GM12878 (cell line): ENCODE data around the gene RAPGEF4. TPM values are rescaled to one million over a fixed set of nuclear protein-coding genes. Genes with fewer than 3 reads are reported as not detected.

ENCODE experiments used
- CBX5 ChIP-seq: sonication (generic); IDR thresholded peaks from 2 replicates; pipeline ENCODE4 v1.6.1; 2016; ENCODE audit warnings: low read depth, moderate library complexity, mild to moderate bottlenecking, inconsistent platforms
- EED ChIP-seq: sonication (generic); IDR thresholded peaks from 2 replicates; pipeline ENCODE4 v1.6.1; 2016; ENCODE audit warnings: antibody characterized with exemption, low read depth
- ESRRA ChIP-seq: IDR thresholded peaks from 2 replicates; pipeline ENCODE4 v1.6.1; 2012; ENCODE audit warnings: mild to moderate bottlenecking, low read length, improper control_type of control experiment
- HDAC2 ChIP-seq: fragments of 200-600 bp; sonication (generic); IDR thresholded peaks from 2 replicates; pipeline ENCODE4 v1.6.1; 2017
- IKZF1 ChIP-seq: fragments of 450-650 bp; conservative IDR thresholded peaks from 2 replicates; pipeline ENCODE4 v1.6.1; 2017; ENCODE audit warnings: antibody characterized with exemption, mild to moderate bottlenecking
- JUNB ChIP-seq: IDR thresholded peaks from 2 replicates; pipeline ENCODE4 v1.6.1; 2016; ENCODE audit warnings: antibody characterized with exemption, mild to moderate bottlenecking
- JUND ChIP-seq: IDR thresholded peaks from 2 replicates; pipeline ENCODE4 v1.6.1; 2012; ENCODE audit warnings: low read depth, mild to moderate bottlenecking, low read length, improper control_type of control experiment, moderate library complexity
- LARP7 ChIP-seq: fragments of 450-650 bp; IDR thresholded peaks from 2 replicates; pipeline ENCODE4 v1.6.1; 2017; ENCODE audit warnings: mild to moderate bottlenecking
- NFIC ChIP-seq: IDR thresholded peaks from 2 replicates; pipeline ENCODE4 v1.6.1; 2012; ENCODE audit warnings: low read depth, mild to moderate bottlenecking, inconsistent platforms, low read length, moderate library complexity
- NFYB ChIP-seq: IDR thresholded peaks from 2 replicates; pipeline ENCODE4 v1.6.1; 2011; ENCODE audit warnings: low read depth, mild to moderate bottlenecking, low read length, improper control_type of control experiment, moderate library complexity; ENCODE audit not compliant: insufficient read depth
- POU2F2 ChIP-seq: IDR thresholded peaks from 3 replicates; pipeline ENCODE4 v1.6.1; 2011; ENCODE audit warnings: low read depth, mild to moderate bottlenecking, low read length, borderline replicate concordance
- RCOR1 ChIP-seq: conservative IDR thresholded peaks from 2 replicates; pipeline ENCODE4 v1.6.1; 2012; ENCODE audit warnings: low read depth, low read length, improper control_type of control experiment
- SUZ12 ChIP-seq: fragments of 200-600 bp; sonication (generic); IDR thresholded peaks from one replicate; pipeline ENCODE4 v1.6.1; 2018; ENCODE audit warnings: antibody characterized with exemption, mild to moderate bottlenecking; ENCODE audit not compliant: unreplicated experiment
- TBL1XR1 ChIP-seq: IDR thresholded peaks from 2 replicates; pipeline ENCODE4 v1.6.1; 2012; ENCODE audit warnings: low read depth, low read length, improper control_type of control experiment
- ZNF207 ChIP-seq: fragments of 450-650 bp; IDR thresholded peaks from 2 replicates; pipeline ENCODE4 v1.6.1; 2014; ENCODE audit warnings: antibody characterized with exemption, mild to moderate bottlenecking, borderline replicate concordance
- polyA plus RNA-seq, 11 experiments: library from polyadenylated mRNA; depleted of rRNA in 4 of 11; unstranded in 6 of 11; stranded (reverse) in 5 of 11; fragments of >200 nt; fragmentation: Nextera tagmentation in 4 of 11; fragmentation: Illumina TruSeq in 1 of 11; extraction: Ambion mirVana in 4 of 11; extraction: Trizol in 1 of 11; gene quantifications; 1 replicate in 1 of 11; 2 replicates in 10 of 11; pipeline versions ENCODE4 v1.2.1 to v1.2.3, GENCODE V29; 2011 to 2016; ENCODE audit warnings: inconsistent platforms in 2 of 11, missing spikeins in 2 of 11, low read depth in 1 of 11
- total RNA-seq, 4 experiments: library from RNA; depleted of rRNA in 3 of 4; stranded (reverse); fragments of >200 nt in 3 of 4; fragmentation: Illumina TruSeq in 1 of 4; extraction: Trizol in 1 of 4; gene quantifications; 2 replicates each; pipeline versions ENCODE4 v1.2.1 to v1.2.3, GENCODE V29; 2013 to 2021
- TF ChIP-seq, protein P1 (sequence below): fragments of 450-650 bp; IDR thresholded peaks from 2 replicates; pipeline ENCODE4 v1.6.1; 2016; ENCODE audit warnings: mild to moderate bottlenecking
- TF ChIP-seq, protein P2 (sequence below): IDR thresholded peaks from 2 replicates; pipeline ENCODE4 v1.6.1; 2011; ENCODE audit warnings: borderline replicate concordance, low read depth, mild to moderate bottlenecking, moderate library complexity, low read length; ENCODE audit not compliant: insufficient read depth, poor library complexity, severe bottlenecking
- TF ChIP-seq, protein P3 (sequence below): fragments of 450-650 bp; conservative IDR thresholded peaks from 2 replicates; pipeline ENCODE4 v1.6.1; 2017; ENCODE audit warnings: mild to moderate bottlenecking, moderate library complexity
- TF ChIP-seq, protein P4 (sequence below): fragments of 450-650 bp; IDR thresholded peaks from 2 replicates; pipeline ENCODE4 v1.6.1; 2014; ENCODE audit warnings: mild to moderate bottlenecking
- TF ChIP-seq, protein P5 (sequence below): fragments of 450-650 bp; IDR thresholded peaks from 2 replicates; pipeline ENCODE4 v1.6.1; 2017; ENCODE audit warnings: mild to moderate bottlenecking, moderate library complexity

Gene RAPGEF4
- total and polyA plus RNA-seq, 10 of the 15 experiments (the other 5 are each of a cell fraction or from before 2014, with no cell fraction given) = 0.18 TPM; not detected in 8

DNA sequence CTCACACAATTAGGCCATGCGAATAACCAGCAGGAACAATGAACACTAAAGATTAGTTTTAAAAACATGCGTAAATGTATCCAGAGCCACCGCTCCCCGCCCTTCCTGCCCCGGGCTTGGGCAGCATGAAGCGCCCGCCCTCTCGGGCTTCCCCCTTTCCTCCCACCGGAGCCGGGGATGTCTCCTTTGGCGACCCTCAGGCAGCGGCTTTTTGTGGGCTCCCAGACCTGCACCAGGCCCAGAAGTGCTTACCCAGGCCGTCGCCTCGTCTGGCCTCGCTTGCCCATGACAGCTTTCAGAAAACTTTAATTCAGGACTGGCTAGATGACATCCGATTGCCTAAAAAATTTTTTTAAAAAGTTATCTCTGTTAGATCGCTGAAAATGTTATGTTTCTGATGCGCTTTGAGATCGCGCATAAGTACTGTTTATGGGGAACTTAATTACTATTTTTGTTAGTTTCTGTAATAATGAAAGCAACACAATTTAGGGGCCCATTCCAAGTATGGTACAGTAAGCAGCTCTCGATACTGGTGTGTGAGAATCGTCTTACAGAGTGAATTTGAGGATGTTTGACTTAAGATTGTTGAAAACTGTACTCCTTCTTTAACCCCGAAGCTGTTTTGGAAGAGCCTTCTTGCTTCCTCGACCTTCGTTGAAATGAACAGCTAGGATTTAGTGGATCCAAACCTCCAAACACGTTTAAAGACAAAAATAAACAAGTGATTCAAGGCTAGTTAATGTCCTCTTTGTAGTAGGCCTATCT is 341.1 kb downstream of the RAPGEF4 start (continued):
- TF ChIP-seq CBX5 = no peak
- no peak for TF ChIP-seq RCOR1
- TF ChIP-seq, protein P1, sequence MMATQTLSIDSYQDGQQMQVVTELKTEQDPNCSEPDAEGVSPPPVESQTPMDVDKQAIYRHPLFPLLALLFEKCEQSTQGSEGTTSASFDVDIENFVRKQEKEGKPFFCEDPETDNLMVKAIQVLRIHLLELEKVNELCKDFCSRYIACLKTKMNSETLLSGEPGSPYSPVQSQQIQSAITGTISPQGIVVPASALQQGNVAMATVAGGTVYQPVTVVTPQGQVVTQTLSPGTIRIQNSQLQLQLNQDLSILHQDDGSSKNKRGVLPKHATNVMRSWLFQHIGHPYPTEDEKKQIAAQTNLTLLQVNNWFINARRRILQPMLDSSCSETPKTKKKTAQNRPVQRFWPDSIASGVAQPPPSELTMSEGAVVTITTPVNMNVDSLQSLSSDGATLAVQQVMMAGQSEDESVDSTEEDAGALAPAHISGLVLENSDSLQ = no peak
- no peak for TF ChIP-seq ESRRA
- no peak for TF ChIP-seq NFYB
- TF ChIP-seq SUZ12 = no peak
- TF ChIP-seq ZNF207 = no peak
- TF ChIP-seq LARP7 = no peak
- TF ChIP-seq, protein P2, sequence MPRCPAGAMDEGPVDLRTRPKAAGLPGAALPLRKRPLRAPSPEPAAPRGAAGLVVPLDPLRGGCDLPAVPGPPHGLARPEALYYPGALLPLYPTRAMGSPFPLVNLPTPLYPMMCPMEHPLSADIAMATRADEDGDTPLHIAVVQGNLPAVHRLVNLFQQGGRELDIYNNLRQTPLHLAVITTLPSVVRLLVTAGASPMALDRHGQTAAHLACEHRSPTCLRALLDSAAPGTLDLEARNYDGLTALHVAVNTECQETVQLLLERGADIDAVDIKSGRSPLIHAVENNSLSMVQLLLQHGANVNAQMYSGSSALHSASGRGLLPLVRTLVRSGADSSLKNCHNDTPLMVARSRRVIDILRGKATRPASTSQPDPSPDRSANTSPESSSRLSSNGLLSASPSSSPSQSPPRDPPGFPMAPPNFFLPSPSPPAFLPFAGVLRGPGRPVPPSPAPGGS = no peak
- TF ChIP-seq JUND = no peak
- TF ChIP-seq, protein P3, sequence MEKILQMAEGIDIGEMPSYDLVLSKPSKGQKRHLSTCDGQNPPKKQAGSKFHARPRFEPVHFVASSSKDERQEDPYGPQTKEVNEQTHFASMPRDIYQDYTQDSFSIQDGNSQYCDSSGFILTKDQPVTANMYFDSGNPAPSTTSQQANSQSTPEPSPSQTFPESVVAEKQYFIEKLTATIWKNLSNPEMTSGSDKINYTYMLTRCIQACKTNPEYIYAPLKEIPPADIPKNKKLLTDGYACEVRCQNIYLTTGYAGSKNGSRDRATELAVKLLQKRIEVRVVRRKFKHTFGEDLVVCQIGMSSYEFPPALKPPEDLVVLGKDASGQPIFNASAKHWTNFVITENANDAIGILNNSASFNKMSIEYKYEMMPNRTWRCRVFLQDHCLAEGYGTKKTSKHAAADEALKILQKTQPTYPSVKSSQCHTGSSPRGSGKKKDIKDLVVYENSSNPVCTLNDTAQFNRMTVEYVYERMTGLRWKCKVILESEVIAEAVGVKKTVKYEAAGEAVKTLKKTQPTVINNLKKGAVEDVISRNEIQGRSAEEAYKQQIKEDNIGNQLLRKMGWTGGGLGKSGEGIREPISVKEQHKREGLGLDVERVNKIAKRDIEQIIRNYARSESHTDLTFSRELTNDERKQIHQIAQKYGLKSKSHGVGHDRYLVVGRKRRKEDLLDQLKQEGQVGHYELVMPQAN = no peak
- peak; percentile 22; the same call in 1 of the 2 replicates for TF ChIP-seq JUNB
- TF ChIP-seq, protein P4, sequence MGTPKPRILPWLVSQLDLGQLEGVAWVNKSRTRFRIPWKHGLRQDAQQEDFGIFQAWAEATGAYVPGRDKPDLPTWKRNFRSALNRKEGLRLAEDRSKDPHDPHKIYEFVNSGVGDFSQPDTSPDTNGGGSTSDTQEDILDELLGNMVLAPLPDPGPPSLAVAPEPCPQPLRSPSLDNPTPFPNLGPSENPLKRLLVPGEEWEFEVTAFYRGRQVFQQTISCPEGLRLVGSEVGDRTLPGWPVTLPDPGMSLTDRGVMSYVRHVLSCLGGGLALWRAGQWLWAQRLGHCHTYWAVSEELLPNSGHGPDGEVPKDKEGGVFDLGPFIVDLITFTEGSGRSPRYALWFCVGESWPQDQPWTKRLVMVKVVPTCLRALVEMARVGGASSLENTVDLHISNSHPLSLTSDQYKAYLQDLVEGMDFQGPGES = no peak
- no peak for TF ChIP-seq TBL1XR1
- TF ChIP-seq HDAC2 = no peak
- TF ChIP-seq NFIC = peak; percentile 35; the same call in 1 of the 2 replicates
- TF ChIP-seq EED = 0 out of 2 replicates have a peak, but pooled peaks have one; percentile 24
- TF ChIP-seq POU2F2 = 0 out of 3 replicates have a peak, but pooled peaks have one; percentile 14
- TF ChIP-seq IKZF1 = no peak
- TF ChIP-seq, protein P5, sequence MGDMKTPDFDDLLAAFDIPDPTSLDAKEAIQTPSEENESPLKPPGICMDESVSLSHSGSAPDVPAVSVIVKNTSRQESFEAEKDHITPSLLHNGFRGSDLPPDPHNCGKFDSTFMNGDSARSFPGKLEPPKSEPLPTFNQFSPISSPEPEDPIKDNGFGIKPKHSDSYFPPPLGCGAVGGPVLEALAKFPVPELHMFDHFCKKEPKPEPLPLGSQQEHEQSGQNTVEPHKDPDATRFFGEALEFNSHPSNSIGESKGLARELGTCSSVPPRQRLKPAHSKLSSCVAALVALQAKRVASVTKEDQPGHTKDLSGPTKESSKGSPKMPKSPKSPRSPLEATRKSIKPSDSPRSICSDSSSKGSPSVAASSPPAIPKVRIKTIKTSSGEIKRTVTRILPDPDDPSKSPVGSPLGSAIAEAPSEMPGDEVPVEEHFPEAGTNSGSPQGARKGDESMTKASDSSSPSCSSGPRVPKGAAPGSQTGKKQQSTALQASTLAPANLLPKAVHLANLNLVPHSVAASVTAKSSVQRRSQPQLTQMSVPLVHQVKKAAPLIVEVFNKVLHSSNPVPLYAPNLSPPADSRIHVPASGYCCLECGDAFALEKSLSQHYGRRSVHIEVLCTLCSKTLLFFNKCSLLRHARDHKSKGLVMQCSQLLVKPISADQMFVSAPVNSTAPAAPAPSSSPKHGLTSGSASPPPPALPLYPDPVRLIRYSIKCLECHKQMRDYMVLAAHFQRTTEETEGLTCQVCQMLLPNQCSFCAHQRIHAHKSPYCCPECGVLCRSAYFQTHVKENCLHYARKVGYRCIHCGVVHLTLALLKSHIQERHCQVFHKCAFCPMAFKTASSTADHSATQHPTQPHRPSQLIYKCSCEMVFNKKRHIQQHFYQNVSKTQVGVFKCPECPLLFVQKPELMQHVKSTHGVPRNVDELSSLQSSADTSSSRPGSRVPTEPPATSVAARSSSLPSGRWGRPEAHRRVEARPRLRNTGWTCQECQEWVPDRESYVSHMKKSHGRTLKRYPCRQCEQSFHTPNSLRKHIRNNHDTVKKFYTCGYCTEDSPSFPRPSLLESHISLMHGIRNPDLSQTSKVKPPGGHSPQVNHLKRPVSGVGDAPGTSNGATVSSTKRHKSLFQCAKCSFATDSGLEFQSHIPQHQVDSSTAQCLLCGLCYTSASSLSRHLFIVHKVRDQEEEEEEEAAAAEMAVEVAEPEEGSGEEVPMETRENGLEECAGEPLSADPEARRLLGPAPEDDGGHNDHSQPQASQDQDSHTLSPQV = no peak
